B cell (primary cell): ENCODE measurements around the gene IRAK1.

Source experiments
- CTCF ChIP-seq: fragments of 200-600 bp; IDR thresholded peaks from one replicate; pipeline ENCODE4 v1.8.0; 2022; ENCODE audit warnings: antibody characterized with exemption, mild to moderate bottlenecking
- EZH2 ChIP-seq: IDR thresholded peaks from 2 replicates; pipeline ENCODE4 v1.6.1; 2012; ENCODE audit warnings: borderline replicate concordance, low read depth, mild to moderate bottlenecking, moderate library complexity, low read length; ENCODE audit not compliant: insufficient read depth, poor library complexity, severe bottlenecking

GRCh38 chrX:154016366-154017076, 3.2 kb downstream of the IRAK1 start:
- TF ChIP-seq CTCF (no peak), EZH2 (no peak)
